HG03103 (cell line): Measurements from ENCODE around the gene ZNF354B.
"Not testable (repeated sequence)": the region's sequence is repeated elsewhere in the genome, so short reads cannot be mapped to it uniquely, and the experiment has no call there.

Source experiments
- ATAC-seq: cut with Tn5 transposase; IDR thresholded peaks from one replicate; pipeline ENCODE4 v1.9.1; 2021; ENCODE audit warnings: low read depth; ENCODE audit not compliant: unreplicated experiment

The ZNF354B gene

DNA sequence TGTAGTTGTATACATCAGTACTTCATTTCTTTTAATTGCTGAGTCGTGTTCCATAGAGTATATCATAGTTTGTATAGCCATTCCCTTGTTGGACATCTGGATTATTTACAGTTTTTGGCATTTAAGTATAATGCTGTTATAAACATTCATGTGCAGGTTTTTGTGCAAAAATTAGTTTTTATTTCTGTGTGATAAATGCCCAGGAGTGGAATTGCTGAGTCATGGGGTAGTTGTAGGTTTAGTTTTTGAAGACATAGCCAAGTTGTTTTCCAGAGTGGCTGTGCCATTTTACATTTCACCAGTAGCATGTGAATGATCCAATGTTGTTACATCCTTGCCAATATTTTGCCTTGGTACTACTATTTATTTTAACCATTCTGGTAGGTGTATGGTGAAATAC lies 12.5 kb downstream of the ZNF354B start:
- no peak for ATAC-seq

DNA sequence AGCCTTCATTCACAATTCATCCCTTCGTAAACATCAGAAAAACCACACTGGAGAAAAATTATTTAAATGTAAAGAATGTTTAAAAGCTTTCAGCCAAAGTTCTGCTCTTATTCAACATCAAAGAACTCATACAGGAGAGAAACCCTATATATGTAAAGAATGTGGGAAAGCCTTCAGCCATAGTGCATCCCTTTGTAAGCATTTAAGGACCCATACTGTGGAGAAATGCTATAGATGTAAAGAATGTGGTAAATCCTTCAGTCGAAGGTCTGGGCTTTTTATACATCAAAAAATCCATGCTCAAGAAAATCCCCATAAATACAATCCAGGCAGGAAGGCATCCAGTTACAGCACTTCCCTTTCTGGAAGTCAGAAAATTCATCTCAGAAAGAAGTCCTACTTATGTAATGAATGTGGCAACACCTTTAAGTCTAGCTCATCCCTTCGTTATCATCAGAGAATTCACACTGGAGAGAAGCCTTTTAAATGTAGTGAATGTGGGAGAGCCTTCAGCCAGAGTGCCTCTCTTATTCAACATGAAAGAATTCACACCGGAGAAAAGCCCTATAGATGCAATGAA lies 23.5 kb downstream of the ZNF354B start:
- ATAC-seq: not testable (repeated sequence)

DNA sequence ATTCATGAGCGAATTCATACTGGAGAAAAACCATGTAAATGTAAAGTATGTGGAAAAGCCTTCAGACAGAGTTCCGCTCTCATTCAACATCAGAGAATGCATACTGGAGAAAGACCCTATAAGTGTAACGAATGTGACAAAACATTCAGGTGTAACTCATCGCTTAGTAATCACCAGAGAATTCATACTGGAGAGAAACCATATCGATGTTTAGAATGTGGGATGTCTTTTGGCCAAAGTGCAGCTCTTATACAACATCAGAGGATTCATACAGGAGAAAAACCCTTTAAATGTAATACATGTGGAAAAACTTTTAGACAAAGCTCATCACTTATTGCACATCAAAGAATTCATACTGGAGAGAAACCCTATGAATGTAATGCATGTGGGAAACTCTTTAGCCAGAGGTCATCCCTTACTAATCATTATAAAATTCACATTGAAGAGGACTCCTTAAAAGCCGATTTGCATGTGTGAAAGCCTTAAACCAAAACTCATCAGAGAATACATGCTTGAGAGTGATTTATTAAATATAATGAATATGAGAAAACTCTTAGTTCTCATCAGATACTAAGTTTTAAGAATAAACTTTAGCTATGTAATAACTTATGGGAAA lies 24.2 kb downstream of the ZNF354B start:
- ATAC-seq: no peak

DNA sequence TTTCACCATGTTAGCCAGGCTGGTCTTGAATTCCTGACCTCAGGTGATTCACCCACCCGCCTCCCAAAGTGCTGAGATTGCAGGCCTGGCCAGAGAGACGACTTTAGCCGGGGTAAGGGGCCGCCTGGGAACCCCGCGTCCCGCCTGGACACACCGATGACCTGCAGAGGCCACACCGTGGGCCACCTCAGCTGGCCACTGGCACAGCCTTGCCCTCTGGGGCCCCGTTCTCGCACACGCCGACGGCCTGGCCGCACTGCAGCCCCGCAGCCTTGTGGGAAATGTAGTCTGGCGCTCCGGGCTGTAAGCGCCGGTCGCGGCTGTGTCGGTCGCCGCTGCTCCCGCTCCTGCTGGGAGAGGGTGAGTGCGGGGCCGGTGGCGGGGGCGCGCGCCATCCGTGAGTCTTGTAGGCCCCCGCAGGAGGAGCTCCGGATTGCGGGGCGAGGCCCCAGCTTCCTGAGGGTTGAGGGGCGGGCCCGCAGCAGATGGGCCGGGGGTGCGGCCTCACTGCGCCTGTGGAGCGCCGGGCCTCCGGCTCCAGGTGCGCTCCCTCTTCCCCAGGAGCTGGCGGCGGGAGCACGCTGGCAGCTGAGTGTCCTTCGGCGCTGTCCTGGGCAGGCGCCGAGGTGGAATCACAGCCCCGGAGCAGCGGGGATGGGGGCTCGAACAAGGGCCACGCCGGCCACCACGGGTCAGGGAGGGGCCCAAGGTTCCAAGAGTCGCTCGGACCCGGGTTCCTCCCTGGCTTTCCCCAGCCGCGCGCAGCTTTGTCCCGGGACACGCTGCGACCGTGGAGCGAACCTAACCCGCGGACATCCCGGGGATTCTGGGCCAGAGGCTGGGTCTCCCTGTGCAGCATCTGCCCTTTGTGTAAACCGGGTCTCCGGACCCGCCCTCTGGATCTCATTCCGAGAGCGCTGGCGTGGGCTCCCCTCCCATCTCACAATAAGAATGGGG lies 36.1 kb downstream of the ZNF354B start, which contains the start of gene ZFP2:
ZFP2 (plus strand) TSS at position 299 of the 957 bp plus-strand sequence. CDS start 35,401 bp downstream, outside the sequence.
- ATAC-seq: no peak

DNA sequence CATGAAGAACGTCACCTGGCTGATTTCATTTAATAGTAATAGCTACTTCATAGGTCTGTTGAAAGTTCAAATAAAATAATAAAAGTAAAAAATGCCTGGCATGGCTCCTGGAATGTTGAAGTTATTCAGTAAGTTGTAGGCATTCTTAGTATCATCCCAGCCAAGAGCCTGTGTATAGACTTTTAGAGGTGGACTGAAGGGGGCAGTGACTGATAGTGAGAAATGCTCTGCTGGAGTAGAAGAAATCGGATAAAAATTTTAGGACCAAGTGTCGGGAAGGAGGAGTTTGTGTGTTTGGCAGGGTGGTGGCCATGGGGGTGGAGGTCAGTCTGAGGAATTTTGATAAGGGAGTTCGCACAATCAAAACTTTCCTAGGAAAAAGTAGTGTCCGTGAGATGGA lies 39.5 kb downstream of the ZNF354B start:
- ATAC-seq: no peak

DNA sequence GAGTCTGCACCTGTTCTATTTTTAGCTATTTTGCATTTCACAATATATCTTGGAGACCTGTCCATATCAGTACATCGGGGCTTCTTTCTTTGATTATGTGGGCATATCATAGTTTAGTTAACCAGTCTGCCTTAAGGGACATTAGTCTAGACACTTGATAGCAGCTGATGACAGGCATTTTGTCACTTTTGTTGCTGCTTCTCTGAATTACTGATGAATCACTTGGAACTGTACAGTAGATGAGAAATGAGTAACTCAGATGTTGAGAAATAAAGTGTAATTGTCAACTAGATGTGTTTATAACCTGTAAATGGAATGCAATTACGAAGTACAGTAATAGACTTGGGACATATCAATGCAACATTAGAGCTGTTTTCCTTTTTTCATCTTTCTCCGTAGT lies 43.1 kb downstream of the ZNF354B start:
- no peak for ATAC-seq

DNA sequence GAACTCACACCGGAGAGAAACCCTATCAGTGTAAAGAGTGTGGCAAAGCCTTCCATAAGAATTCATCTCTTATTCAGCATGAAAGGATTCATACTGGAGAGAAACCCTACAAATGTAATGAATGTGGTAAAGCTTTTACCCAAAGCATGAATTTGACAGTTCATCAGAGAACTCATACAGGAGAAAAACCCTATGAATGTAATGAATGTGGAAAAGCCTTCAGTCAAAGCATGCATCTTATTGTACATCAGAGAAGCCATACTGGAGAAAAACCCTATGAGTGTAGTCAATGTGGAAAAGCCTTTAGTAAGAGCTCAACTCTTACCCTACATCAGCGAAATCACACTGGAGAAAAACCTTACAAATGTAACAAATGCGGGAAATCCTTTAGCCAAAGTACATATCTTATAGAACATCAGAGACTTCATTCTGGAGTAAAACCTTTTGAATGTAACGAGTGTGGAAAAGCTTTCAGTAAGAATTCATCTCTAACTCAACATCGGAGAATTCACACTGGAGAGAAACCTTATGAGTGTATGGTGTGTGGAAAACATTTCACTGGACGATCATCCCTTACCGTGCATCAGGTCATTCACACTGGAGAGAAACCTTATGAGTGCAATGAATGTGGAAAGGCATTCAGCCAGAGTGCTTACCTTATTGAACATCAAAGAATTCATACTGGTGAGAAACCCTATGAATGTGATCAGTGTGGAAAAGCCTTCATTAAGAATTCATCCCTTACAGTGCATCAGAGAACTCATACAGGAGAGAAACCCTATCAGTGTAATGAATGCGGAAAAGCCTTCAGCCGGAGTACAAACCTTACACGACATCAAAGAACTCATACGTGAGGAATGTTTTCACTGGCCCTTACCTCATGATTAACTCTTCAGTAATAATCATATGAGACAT lies 72.3 kb downstream of the ZNF354B start:
- no peak for ATAC-seq
